ENCODE measurements around the gene SNCAIP.

Gene SNCAIP

DNA sequence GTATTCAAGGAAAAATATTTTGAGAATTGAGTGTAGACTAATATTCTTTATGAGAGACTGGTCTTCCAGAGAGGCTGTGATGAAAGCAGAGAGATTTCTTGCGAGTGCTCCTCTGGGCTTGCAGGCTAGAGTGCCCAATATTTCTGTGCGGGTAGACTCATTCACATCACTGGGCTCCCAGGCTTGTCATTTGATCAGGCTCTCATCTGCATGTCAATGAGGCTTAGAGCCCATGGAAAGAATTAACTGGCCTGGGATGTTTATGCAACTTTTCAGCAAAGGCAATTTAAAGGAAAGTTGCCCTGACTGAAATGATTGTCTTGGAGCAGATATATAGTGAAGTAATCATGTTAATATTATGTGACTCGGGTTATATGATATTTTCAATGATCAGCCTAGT lies 42.3 kb downstream of the SNCAIP start:
- no peak overlapping the region for H3K4me3 Mint-ChIP-seq
- H3K27me3 Mint-ChIP-seq: no peaks in the 10 kb centered on the region
- peaks cover 3% of the 10 kb centered on the region for H3K36me3 Mint-ChIP-seq (ENCODE audit: insufficient read depth)
- H3K4me1 Mint-ChIP-seq (ENCODE audit: low read depth in 2 of 2): no peaks in the 10 kb centered on the region
- no peak overlapping the region for H3K27ac Mint-ChIP-seq
- DNase-seq (no peak), ATAC-seq (replicated peaks) (no peak)
- H3K9me3 Mint-ChIP-seq: peaks cover 0 to 5% of the 10 kb centered on the region in 2 donors

DNA sequence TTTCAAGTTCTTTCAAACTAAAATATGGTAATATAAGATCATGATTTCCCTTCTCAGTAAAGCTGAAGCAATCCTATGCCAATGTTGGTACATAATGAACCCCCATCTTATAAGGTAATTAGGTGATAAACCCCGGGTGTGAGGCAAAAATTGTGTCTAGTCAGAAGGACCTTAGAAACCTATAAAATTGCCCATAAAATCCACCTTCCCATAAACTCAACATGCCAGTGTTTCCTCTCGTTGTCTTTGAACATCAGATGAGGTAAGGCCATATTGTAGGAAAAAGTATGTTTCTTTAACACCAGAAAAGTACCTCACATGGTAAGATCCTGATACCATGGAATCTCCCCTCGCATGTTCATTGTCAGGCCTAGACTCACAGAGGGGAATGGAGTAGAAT lies 43.3 kb downstream of the SNCAIP start:
- H3K36me3 Mint-ChIP-seq (ENCODE audit: insufficient read depth): peaks cover 3% of the 10 kb centered on the region
- no peak for ATAC-seq (replicated peaks)
- peaks cover 0 to 5% of the 10 kb centered on the region in 2 donors for H3K9me3 Mint-ChIP-seq
- no peaks in the 10 kb centered on the region for H3K27me3 Mint-ChIP-seq
- H3K4me1 Mint-ChIP-seq (ENCODE audit: low read depth in 2 of 2): no peaks in the 10 kb centered on the region
- DNase-seq: no peak
- H3K27ac Mint-ChIP-seq: no peak overlapping the region
- H3K4me3 Mint-ChIP-seq: no peak overlapping the region

DNA sequence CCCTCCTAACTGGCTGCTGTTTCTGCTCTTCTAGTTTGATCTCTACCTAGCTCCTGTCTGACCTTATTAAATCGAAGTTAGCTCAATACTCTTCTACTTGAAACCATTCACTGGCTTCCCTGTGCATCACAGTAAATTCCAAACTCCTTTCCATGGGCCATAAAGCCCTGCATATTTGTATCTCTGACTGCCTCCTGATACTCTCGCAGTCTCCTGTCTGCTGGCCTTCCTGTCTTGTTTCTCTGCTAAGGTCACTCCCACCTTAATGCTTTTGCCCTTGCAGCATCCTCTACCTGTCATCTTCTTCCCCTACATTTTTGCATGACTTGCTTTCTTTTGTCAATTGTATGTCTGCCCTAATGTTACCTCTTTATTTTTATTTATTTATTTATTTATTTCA lies 44.8 kb downstream of the SNCAIP start:
- peaks cover 3% of the 10 kb centered on the region for H3K36me3 Mint-ChIP-seq (ENCODE audit: insufficient read depth)
- no peak overlapping the region for H3K4me3 Mint-ChIP-seq
- ATAC-seq (replicated peaks) (no peak), DNase-seq (no peak)
- no peaks in the 10 kb centered on the region for H3K27me3 Mint-ChIP-seq
- H3K27ac Mint-ChIP-seq: no peak overlapping the region
- H3K9me3 Mint-ChIP-seq: peaks cover 0 to 5% of the 10 kb centered on the region in 2 donors
- no peaks in the 10 kb centered on the region for H3K4me1 Mint-ChIP-seq (ENCODE audit: low read depth in 2 of 2)

DNA sequence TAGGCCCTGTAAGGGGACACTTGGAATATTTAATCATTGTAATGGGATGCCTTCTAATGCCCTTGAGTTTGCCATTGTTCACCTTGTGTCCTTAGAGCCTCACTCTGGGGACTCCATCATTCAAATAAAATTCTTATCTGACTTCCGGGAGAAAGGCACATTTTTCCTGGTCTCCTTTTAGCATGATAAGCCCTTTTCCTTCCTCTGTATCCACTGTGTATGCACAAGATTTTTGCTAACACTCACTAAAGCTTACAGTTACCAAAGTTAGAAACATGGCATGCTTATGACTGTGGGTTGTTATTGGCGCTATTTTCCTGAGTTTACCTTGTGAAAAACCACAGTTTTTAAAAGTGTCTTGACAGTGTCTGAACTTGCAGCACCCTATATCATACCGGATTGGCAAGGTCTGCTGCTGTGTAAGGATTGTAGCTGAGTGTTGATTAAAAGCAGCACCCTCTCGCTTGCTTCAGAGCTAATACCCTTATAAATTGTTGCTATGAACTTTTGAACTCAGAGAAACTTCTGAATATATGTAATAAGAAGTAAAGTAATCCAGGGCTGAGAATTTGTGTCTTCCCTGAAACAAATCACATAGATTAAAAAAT lies 46.4 kb downstream of the SNCAIP start:
- Mint-ChIP-seq H3K4me1 (ENCODE audit: low read depth in 2 of 2) (no peaks in the 10 kb centered on the region), H3K9me3 (peaks cover 5 to 7% of the 10 kb centered on the region in 2 donors), H3K4me3 (no peak overlapping the region), H3K27ac (no peak overlapping the region), H3K27me3 (no peaks in the 10 kb centered on the region), H3K36me3 (ENCODE audit: insufficient read depth) (peaks cover 3% of the 10 kb centered on the region)
- DNase-seq: no peak
- no peak for ATAC-seq (replicated peaks)

DNA sequence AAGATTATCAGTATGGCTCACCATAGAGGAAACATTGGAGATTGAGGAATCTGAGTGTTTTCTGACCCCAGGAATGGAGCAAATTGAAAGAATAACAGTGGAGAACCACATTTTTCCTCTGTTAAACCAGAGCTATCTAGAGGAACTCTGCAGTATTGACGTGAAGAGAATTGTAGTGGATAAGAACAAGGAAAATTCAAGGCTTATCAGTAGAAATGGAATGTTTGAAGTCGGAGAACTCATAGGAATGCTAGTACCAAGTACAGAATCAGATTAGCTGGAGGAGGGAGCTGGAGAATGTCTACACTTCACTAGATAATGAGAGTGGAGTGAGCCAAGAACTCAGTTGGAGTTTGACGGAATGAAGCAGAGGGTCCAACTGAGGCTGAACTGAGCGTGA lies 50.3 kb downstream of the SNCAIP start:
- H3K4me3 Mint-ChIP-seq: no peak overlapping the region
- ATAC-seq (replicated peaks) (no peak), DNase-seq (no peak)
- H3K27ac Mint-ChIP-seq: no peak overlapping the region
- no peaks in the 10 kb centered on the region for H3K4me1 Mint-ChIP-seq (ENCODE audit: low read depth in 2 of 2)
- peaks cover 3 to 7% of the 10 kb centered on the region in 2 donors for H3K9me3 Mint-ChIP-seq
- H3K36me3 Mint-ChIP-seq (ENCODE audit: insufficient read depth): peaks cover 3% of the 10 kb centered on the region
- H3K27me3 Mint-ChIP-seq: no peaks in the 10 kb centered on the region

DNA sequence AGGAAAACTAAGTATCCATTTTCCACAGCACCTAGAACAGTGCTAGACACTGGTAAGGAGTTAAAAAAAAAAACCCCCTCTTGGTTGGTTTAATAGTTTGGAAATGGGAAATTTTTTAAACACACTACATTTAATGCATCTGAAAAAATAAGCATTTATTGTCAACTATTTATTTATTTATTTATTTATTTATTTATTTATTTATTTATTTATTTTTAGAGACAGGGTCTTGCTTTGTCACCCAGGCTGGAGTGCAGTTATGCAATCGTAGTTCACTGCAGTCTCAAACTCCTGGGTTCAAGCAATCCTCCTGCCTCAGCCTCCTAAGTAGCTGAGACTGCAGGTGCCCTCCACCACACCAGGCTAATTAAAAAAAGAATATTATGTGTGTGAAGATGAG lies 51.6 kb downstream of the SNCAIP start:
- Mint-ChIP-seq H3K9me3 (peaks cover 3 to 7% of the 10 kb centered on the region in 2 donors), H3K36me3 (ENCODE audit: insufficient read depth) (no peaks in the 10 kb centered on the region), H3K4me1 (ENCODE audit: low read depth in 2 of 2) (no peaks in the 10 kb centered on the region), H3K4me3 (no peak overlapping the region), H3K27me3 (no peaks in the 10 kb centered on the region), H3K27ac (no peak overlapping the region)
- ATAC-seq (replicated peaks) (no peak), DNase-seq (no peak)

DNA sequence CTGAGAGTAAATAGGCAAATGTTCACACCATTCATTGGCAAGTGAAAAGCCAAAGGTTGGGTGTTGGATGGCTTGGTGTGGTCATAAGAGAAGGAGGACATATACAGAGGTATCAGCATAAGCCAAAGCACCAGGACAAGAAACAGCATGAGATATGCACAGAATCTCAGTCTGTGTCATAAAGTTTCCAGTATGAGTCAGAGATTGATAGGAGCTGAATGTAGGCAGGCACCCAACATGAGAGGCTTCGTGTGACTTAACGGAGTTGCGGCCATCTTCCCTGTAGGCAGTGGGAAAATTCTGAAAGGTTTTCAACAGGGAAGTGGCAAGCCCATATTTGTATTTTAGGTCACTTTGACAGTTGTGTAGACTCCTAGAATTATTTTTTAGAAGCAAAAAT lies 54.5 kb downstream of the SNCAIP start:
- Mint-ChIP-seq H3K4me1 (ENCODE audit: low read depth in 2 of 2) (no peaks in the 10 kb centered on the region), H3K9me3 (peaks cover 3 to 7% of the 10 kb centered on the region in 2 donors), H3K36me3 (ENCODE audit: insufficient read depth) (no peaks in the 10 kb centered on the region), H3K27ac (no peak overlapping the region), H3K4me3 (no peak overlapping the region), H3K27me3 (no peaks in the 10 kb centered on the region)
- DNase-seq (no peak), ATAC-seq (replicated peaks) (no peak)

DNA sequence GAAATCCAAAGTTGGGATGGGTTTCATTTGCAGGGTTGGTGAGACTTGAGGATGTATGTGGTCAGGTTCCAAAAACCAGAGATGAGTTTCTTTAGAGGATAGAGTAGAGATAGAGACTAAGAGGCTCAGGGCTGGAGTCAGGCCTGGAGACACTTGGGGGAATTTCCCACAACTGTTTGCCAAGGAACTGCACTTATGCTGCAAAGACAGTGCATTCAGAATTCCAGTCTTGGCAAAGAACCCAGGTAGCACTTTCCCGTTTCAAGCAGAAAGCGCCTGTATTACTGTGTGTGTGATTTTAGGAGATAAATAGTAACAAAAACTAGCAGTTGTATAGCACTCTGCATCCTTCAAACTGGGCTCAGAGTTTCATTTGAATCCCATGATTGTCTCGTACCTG lies 55.4 kb downstream of the SNCAIP start:
- no peaks in the 10 kb centered on the region for H3K36me3 Mint-ChIP-seq (ENCODE audit: insufficient read depth)
- no peak overlapping the region for H3K4me3 Mint-ChIP-seq
- no peak overlapping the region for H3K27ac Mint-ChIP-seq
- ATAC-seq (replicated peaks) (no peak), DNase-seq (no peak)
- peaks cover 2 to 3% of the 10 kb centered on the region in 2 donors for H3K9me3 Mint-ChIP-seq
- no peaks in the 10 kb centered on the region for H3K4me1 Mint-ChIP-seq (ENCODE audit: low read depth in 2 of 2)
- no peaks in the 10 kb centered on the region for H3K27me3 Mint-ChIP-seq

DNA sequence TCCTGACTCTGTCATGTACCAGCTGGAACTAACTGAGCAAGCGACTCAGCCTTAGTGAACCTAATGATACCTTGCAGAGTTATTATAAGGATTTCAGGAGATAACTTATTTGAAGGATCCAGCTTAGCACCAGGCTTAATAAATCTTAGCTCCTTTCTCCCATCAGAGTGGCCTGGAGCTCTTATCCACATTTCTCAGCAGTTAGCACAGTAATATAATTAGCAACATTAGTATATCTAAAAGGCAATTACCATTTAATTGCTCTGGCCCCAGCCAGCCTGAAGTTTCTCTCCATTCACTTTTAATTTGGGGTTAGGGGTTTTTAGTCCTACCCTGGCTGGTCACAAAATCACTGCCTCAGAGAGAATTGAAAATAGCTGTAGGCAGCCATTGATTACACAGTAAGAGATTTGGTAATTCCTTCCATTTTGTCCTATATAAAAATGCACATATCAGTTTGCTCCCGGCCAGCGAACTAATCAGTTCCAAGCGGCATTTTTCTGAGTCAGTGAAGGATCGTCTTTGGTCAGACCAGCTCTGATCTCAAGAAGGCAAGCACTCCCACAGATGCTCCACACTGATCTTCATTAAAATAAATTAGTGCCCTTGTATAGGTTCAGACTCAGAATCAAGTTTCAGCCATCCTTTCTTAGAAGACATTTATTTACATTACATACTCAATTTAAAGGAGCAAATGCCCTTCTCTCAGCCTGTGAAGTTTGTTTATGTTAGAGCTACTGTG lies 56.6 kb downstream of the SNCAIP start:
- no peak for ATAC-seq (replicated peaks)
- H3K9me3 Mint-ChIP-seq: peaks cover 0 to 3% of the 10 kb centered on the region in 2 donors

DNA sequence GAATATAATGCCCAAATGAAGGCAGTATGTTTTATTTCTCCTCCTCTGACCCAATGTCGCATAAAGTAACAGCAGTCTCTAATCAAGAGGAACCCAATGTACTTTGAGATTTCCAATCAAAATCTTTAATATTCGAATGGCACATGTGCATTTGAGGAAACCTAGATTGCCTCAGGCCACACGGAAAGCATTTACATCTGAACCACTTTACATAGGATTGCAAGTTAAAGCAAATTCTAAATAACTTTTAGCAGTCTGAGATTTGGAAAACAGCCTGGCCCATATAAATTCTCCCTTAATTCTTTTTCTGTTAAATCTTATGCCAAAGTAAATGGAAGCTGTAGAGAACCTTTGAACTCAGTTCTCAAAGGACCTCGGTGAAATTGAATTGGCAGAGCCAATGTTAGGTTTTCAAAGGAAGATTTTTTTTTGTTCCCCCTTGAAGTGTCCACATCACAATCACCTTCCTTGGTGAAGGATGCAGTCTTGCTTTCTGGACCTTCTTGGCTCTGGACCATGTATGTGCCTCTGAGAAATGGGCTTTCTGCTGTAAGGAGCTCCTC lies 57.3 kb downstream of the SNCAIP start:
- no peaks in the 10 kb centered on the region for H3K27me3 Mint-ChIP-seq
- no peak for DNase-seq
- peaks cover 0 to 3% of the 10 kb centered on the region in 2 donors for H3K9me3 Mint-ChIP-seq
- H3K36me3 Mint-ChIP-seq (ENCODE audit: insufficient read depth): no peaks in the 10 kb centered on the region
- ATAC-seq (replicated peaks): no peak
- no peaks in the 10 kb centered on the region for H3K4me1 Mint-ChIP-seq (ENCODE audit: low read depth in 2 of 2)
- H3K27ac Mint-ChIP-seq: no peak overlapping the region
- H3K4me3 Mint-ChIP-seq: no peak overlapping the region

More for the DNA sequence above, 56.6 kb downstream of the SNCAIP start:
- Mint-ChIP-seq H3K27ac (no peak overlapping the region), H3K36me3 (ENCODE audit: insufficient read depth) (no peaks in the 10 kb centered on the region), H3K4me3 (no peak overlapping the region), H3K27me3 (no peaks in the 10 kb centered on the region), H3K4me1 (ENCODE audit: low read depth in 2 of 2) (no peaks in the 10 kb centered on the region)
- DNase-seq: no peak

DNA sequence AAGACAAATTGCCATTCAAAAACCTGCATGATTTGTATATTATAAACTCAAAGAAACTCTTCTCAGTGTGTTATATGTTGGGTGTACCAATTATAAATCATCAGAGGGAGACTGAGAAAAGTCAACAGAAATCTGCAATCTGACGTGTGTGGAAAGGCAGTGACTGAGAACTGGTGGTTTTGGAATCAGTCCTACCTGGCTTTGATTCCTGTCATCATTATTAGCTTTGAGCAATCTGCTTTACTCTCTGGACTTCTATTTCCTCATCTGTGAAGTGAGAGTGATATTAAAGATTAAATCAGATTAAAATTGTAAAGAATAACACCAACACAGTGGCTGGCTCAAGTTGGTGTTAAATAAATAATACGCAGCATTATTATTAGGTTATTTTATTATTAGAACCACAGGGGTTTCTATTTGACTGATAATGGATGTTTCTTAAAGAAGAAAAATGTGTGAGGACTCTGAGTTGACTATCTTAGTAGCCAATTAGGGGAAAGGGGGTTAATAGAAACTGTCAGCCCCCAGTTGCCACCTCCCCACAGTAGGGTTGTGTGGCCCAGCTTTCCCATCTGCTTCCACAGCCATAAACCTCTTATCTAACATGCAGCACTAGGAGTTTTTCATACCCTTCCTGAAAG lies 59.6 kb downstream of the SNCAIP start:
- no peak overlapping the region for H3K27ac Mint-ChIP-seq
- no peak for DNase-seq

DNA sequence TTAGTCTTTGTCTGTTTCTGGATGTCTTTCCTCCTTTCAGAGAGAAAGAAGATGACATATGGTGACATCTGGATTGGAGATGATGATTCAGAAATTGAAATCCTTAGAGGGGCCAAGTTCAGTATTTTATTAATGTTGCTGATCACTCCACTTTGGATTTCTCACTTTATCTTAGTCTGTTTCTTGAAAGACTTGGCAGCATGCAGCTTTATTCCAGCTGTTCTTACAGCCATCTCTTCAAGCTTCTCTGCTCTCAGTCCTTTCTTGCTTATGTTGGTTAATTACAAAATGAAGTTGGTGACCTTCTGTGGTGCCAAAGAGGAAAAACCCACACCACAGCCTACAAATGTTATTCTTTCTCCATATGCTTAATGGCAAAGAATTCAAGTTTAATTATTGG lies 62.1 kb downstream of the SNCAIP start:
- no peaks in the 10 kb centered on the region for H3K27me3 Mint-ChIP-seq
- no peak overlapping the region for H3K27ac Mint-ChIP-seq
- DNase-seq (no peak), ATAC-seq (replicated peaks) (no peak)
- no peak overlapping the region for H3K4me3 Mint-ChIP-seq
- H3K4me1 Mint-ChIP-seq (ENCODE audit: low read depth in 2 of 2): no peaks in the 10 kb centered on the region
- H3K9me3 Mint-ChIP-seq: peaks cover 0 to 3% of the 10 kb centered on the region in 2 donors
- no peaks in the 10 kb centered on the region for H3K36me3 Mint-ChIP-seq (ENCODE audit: insufficient read depth)

More for the DNA sequence above, 59.6 kb downstream of the SNCAIP start:
- Mint-ChIP-seq H3K4me3 (no peak overlapping the region), H3K36me3 (ENCODE audit: insufficient read depth) (no peaks in the 10 kb centered on the region), H3K9me3 (peaks cover 0 to 3% of the 10 kb centered on the region in 2 donors), H3K27me3 (no peaks in the 10 kb centered on the region), H3K4me1 (ENCODE audit: low read depth in 2 of 2) (no peaks in the 10 kb centered on the region)
- ATAC-seq (replicated peaks): no peak

DNA sequence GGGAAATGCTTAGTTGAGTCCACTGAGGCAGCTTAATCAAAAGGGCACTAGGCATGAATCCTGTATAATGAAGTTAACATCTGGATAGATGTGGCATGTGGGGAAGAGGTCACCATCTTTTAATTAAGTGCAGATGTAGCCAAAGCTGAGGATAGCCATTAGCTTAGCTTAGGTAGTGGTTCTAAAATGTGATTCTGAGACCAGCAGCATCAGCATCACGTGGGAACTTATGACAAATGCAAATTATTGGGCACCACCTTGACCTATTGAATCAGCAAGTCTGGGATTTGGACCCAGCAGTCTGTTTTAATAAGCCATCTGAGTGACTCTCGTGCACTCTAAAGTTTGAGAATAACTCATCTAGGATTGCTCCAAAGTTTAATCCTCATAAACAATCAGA lies 63.8 kb downstream of the SNCAIP start:
- Mint-ChIP-seq H3K4me3 (no peak overlapping the region), H3K36me3 (ENCODE audit: insufficient read depth) (no peaks in the 10 kb centered on the region), H3K27ac (no peak overlapping the region), H3K27me3 (no peaks in the 10 kb centered on the region), H3K4me1 (ENCODE audit: low read depth in 2 of 2) (no peaks in the 10 kb centered on the region), H3K9me3 (peaks cover 0 to 3% of the 10 kb centered on the region in 2 donors)
- ATAC-seq (replicated peaks): no peak
- DNase-seq: no peak

DNA sequence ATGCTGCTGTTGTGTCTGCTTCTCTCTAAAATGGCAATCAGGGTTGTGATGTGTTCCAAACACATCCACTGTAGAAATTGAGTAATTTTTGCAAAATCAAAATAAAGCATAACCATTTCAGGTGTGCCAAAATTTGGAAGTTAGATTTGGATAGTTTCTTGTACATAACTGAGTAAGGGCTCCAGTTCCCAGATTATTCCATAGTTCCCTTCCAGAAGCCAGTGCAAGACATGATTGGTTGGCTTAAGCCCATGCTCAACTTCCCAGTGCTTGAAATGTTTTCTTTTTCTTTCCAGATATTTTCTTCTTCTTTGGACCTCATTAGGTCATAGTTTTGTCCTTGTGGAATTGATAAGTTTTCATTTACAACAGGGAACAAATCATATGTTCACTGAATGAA lies 64.2 kb downstream of the SNCAIP start:
- H3K4me1 Mint-ChIP-seq (ENCODE audit: low read depth in 2 of 2): no peaks in the 10 kb centered on the region
- DNase-seq (no peak), ATAC-seq (replicated peaks) (no peak)
- no peak overlapping the region for H3K4me3 Mint-ChIP-seq
- peaks cover 0 to 3% of the 10 kb centered on the region in 2 donors for H3K9me3 Mint-ChIP-seq
- H3K27me3 Mint-ChIP-seq: no peaks in the 10 kb centered on the region
- H3K27ac Mint-ChIP-seq: no peak overlapping the region
- no peaks in the 10 kb centered on the region for H3K36me3 Mint-ChIP-seq (ENCODE audit: insufficient read depth)
